GM21737 (cell line): ENCODE data around the gene NTM.

ENCODE experiments used
- ATAC-seq: cut with Tn5 transposase; IDR thresholded peaks from one replicate; pipeline ENCODE4 v1.9.1; 2021; ENCODE audit warnings: mild to moderate bottlenecking, moderate library complexity; ENCODE audit not compliant: unreplicated experiment

NTM gene

DNA sequence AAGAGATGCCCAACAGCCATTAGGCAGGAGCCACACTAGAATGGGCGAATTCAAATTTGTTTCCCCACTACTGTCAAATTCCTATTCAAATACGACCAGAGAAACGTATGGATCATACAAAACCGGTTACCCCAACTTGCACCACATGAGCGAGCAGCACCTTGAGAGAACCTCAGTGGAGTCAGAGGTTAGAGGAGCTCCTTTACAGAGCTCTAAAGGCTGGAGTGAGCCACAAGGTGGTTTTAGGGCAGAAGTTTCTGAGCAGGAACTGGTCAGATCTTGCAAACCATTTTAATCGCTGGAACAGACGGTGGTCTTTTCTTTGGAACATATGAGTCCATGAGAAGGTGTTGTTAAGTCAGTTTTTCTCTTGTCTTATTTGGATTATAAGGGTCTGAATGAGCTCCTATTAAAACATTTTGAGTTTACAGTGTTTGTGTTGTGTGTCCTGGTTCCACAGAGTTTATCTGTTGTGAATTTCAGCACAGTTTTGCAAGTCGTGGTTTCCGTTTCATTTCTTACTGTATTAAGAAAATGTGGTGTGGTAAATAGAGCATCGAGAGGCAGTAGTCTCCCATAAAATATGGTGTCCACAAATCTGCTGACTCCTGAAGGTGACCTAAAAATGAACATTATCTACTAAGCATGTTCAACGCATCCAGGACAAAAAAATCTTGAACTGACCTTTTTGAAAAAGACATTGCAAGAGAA, 471.7 kb downstream of the NTM start:
- no peak for ATAC-seq

DNA sequence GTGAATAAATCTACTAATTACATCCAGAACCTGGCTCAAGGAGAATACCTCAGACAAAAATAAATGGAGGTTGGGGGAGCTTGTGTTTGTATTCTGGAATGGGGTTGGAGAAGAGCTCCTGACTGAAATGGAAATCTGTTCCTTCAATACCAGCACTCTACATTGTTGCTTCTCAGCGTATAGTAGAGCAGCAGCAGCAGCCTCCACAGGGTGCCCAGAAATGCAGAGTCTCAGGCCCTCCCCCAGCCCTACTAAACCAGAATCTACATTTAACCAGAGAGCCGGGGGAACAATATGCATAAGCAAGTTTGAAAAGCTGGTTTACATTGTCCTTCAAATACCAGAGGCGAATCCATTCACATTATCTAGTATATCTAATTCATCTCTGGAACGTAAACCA, 474.8 kb downstream of the NTM start:
- ATAC-seq: no peak

DNA sequence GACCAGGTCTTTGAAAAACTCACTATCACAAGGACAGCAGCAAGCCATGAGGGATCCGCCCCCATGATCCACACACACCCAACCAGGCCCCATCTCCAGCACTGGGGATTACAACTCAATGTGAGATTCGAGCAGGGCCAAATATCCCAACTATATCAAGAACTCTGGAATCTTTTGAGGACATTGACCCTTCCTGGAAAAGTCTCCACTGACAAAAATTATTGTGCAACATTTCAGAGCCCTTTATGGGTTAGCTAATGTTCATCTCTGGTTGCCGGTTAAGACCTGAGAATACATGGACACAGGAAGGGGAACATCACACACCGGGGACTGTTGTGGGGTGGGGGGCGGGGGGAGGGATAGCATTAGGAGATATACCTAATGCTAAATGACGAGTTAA, 479.1 kb downstream of the NTM start:
- no peak for ATAC-seq

DNA sequence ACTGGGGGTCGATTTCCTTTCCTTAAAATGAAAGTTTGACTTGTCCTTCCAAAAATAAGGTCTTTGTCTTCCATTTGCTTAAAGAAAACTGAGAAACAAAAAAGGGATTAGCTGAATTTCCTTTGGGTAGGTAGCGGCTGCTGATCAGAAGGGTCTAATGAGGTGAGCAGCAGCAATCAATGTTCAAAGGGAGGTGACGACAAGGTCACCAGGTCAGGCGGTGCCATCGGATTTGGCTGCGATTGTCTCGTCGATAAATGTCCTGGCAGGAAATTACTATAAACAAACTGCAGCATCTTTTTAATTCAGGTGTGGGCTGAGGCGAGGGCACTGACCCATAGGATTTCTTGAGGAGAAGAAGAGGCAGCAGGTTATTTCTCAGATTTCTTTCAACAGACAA, 480.1 kb downstream of the NTM start:
- ATAC-seq: no peak

DNA sequence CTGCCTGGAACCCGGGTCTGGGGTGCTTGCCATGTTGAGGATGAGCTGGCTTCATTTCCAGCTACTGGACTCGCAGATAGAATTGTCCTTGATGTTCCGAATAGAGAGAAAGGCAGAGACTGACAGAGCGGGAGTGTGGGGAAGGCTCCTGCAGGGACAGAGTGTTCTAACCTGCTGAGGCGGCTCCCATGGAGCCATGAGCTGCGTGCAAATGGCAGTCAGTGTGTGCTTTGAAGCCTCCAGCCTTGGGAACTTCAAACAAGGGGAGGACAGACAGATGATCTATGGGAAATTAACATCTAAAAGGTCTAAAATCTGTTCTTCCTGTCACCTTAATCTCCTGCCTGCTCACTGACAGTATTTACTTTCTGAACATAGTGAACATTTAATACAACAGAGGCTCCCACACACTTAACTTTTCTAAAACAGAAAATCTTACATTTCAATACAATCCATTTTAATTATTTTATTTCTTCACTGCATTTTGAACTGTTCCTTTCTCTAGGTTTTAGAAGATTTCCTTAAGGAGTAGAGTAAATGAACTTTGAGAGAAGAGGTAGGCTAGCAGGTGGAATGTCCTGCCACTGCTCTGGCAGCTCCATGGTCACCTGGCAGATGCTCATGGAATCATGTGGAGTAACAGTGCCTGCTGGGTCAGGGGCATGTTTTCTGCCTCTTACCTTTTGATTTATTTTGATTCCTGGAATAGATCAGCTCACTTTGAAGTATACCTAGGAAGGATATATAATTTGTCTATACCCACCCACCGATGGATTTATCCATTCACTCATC, 481.7 kb downstream of the NTM start:
- no peak for ATAC-seq

DNA sequence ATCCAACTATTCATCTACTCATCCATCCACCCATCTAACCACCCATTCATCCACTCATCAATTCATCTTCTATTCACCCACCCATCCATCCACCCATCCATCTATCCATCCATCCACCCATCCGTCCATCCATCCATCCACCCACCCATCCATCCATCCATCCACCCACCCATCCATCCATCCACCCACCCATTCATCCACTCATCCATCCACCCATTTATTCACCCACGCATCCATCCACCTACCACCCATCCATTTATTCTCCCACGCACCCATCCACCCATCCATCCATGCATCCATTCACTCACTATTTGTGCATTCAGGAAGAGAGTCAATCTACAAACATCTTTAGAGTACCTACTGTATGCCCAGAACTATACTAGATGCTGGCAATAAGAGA, 482.3 kb downstream of the NTM start:
- no peak for ATAC-seq

DNA sequence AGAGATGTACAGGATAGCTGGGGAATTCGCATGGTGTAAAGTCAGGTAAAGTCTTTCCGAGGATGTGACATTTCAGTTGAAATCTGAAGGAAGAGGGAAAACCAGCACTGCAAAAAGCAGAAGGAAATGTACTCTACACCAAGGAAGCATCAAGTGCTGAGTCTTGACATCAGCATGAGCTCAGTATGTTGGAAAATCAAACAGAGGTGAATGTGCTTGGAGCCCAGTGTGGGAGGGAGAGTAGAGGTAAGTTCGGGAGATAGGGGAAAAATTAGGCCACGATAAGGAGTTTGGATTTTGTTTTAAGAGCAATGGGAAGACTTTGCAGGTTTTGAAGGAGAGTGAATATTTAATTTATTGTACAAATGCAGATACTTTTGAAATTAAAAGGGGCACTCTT, 484.0 kb downstream of the NTM start:
- no peak for ATAC-seq

DNA sequence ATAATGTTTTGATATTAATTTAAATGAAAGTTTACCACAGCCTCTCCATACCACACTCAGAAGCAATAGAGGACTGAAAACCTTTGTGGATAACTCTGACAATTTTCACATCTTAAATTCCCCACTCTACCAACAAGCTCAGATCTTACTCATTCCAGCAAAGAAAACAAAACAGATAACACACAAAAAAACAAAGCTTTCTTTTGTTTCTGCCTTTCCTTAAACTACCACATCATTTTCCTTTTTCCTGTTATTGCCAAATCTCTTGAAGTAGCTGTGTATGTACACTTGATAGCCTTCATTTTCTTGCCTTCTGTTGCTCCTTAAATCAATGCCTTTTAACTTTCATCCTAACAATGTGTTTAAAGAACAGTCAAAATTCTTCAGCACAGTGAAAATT, 484.9 kb downstream of the NTM start:
- ATAC-seq: no peak

DNA sequence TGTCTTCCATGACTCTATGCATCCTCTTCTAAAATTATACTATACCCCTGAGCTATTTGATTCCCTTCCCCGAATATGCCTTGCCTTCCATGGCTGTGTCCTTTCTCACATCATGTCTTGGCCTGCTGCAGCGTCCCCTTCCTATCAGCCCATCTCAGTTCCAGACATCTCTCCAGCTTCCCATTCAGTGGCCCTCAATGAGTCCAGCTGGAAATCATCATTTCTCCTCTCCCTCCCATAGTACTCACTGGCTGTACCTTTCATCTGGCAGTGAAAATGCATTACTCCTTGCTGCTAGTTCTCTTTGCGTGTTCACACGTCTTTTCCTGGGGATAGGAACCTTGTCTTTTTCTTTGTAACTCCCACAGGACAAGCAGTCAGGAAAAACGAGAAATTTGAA, 486.8 kb downstream of the NTM start:
- no peak for ATAC-seq

DNA sequence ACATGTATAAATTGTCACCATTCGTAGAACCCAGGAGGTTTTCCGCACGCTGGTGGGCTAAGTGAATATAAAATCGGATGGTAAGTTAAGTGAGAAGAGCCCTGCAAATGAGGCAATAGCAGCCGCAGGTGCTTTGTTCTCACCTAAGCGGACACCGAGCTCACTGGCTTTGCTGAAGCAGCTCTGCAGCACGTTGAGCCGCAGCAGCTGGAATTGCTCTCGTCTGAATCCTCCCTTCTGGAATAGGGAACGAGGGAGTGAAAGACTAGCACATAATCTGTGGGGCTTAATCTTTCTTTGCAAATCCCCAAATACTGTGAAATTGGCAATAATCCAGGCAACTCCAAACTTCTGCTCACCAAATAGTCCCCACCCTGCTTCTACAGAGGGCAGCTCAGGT, 488.1 kb downstream of the NTM start:
- ATAC-seq: no peak

DNA sequence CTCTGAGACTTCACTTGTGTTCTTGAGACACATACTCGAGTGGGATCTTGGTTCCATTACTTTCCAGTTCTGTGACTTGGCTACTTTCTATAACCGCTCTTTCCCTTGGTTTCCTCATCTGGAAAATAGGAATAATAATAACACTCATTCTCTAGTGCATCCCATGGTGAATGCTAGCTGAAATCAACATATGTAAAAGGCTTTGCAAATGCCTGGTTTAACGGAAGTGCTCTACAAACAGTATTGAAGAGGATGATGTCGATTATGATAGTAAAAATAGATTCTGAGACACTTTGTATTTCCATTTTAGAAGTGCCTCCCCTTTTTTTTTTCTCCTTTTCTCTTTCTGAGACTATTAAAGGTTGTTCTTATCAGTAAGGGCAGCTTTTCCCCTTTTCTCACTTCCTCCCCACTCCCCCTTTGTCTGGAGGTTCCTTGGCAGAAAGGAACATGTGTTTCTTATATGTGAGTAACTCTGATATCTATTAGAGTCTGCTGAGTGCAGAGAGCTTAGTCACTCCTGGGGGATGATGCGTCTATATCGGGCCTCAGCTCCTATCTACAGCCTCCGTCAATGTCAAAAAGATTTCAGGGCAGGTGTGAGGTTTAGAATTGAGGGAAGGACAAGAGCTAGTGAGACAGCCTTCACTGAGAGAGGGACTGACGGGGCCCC, 489.3 kb downstream of the NTM start:
- no peak for ATAC-seq

DNA sequence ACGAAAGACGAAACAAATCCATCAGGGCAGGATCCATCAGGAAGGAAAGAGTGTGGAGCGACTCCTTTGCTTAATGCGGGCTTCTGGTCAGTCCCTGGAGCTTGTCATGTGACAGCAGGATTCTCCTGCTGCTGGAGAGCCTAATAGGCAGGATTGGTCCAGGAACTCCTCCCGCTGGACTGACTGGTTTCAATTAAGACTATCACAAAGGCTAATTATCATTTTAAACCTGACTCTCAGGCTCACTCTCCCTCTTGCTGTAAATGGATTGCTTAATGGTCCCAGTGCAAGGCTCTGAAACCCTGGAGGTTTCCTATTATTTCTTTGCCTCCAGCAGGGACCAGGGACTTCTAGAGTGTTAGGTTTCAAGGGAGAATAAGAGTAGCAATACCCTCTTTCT, 493.8 kb downstream of the NTM start:
- ATAC-seq: no peak

DNA sequence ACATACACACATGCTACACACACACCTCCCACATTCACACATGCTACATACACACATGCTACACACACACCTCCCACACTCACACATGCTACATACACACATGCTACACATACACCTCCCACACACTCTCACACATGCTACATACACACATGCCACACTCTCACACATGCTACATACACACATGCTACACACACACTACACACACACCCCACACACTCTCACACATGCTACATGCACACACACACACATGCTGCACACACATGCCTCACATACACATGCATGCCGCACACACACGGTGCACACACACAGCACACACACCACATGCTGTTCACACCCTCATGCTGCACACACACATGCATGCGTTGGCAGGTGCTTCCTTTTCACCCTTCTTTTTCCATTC, 495.4 kb downstream of the NTM start:
- no peak for ATAC-seq

DNA sequence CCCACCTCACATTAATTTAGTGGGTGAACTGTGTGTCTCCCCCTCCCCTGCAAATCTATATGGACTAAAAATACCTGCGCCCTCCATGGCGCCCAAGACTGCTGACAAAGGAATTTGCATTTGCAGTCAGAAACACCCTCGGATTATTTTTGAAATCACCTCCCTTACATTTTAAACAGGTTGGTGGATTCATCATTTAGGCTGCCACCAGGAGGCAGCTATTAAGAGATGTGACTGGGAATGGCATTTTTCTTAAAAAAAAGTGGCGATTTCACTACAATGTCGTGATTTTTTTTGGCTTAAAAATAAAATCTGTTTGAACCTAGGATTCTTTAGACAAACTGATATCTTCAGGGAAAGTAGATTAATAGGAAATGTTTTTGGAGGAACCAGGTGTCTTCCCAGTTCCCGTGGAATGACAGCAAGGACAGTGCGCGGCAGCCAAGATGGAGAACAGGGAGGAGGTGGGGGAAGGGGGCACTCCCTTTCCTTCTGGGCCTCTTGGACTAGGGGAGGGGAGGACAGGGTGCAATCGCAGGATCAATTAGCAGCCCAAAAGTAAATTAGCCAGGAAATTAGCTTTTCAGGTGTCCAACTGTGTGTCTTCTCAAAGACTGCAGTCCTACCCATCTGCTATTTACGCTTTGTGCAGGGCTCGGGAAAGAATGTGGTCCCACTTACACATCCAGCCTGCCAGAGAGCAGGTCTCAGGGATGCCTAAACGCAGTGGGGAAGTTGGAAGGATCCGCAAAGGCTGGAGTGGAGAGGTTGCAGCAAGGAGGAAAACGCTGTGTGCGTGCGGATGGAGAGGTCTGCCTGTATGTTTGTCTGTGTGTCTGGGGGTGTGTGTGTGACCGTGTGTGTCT, 496.4 kb downstream of the NTM start:
- ATAC-seq: no peak

DNA sequence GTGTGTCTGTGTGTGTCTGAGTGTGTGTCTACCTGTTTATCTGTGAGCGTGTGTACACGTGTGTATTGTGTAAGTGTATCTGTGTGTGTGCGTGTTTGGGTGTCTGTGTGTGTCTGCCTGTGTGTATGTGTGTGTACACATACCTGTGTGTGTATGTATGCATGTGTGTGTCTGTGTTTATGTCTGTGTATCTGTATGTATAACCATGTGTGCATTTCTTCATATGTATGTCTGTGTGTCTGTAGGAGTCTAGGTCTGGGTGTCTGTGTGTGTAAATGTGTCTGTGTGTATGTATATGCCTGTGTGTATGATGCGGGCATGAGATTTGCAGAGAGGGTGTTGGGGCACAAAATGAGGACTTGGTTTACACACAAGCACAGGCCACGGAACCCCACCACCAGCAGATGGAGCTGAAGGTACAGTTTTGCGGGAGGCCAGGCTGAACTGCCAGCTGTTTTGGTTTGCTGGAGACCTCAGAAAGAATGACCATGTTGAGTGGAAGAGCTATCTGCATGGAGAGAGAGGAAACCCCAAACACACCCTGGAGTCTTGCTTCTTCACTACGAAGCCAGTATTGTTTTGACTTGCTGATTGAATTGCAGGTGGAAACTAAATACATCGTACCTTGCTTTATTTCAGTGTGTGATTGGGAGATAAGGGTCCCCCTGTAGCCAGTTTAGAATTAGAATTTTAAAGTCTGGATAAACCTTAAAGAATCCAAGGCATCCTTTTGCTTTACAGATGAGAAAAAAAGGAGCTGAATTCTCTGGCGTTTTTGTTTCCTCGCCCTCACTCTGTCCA, 497.2 kb downstream of the NTM start:
- ATAC-seq: no peak

DNA sequence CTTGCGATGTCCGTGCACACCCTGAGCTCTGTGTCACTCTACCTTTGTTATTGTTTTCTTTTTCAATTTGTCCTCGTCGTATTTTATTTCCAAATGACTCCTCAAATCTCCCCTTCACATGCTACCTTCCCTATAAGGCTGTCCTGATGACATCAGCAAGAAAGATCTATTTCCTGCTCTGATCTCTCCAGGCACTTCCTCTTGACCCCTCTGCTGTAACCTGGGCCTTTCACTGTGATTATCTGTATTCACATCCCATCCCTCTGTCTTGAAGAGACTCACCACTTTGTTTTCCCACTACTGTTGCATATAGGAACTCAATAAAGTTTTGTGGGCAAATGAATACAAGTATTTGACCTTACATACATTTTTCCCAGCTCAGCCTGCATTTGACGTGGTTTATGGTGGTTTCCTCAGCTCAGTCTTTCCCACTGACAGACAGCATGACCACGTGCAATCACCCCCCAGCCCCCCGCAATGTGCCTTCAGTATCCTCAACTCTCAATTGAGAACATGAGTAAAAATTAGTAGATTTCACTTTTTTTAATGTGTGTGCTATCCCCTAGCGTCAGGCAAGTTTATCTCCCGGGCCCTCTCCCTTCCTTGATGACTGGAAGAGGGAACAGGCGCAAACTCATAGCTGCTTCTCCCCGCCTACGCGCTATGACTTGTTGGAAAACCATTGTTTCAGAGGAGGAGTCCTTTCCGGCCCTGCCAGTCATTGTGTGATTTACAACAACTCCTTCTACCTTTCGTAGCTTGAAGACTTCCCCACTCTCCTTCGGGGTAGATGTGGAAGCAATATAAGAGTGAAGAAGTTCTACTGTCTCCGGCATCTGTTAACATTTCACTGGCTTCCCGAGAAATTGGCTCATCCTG, 498.5 kb downstream of the NTM start:
- no peak for ATAC-seq

DNA sequence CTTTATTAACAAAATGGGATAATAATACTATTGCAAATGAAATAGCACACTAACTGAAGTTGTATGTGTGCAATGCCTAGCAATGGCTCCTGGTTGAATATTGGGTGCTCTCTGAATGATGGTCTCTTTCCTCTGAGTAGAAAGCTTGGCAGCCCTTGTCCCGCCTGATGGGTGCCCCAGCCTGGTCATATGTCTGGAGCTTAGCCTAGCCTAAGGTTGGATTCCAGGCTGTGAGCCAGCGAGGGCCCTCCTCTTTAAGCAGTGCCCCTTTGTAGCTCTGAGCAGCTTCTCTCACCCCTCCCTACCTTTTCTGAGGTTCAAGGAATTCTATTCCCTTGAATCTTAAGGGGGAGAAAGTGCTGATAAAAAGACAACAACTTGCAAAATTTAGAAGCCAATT, 499.9 kb downstream of the NTM start:
- no peak for ATAC-seq

DNA sequence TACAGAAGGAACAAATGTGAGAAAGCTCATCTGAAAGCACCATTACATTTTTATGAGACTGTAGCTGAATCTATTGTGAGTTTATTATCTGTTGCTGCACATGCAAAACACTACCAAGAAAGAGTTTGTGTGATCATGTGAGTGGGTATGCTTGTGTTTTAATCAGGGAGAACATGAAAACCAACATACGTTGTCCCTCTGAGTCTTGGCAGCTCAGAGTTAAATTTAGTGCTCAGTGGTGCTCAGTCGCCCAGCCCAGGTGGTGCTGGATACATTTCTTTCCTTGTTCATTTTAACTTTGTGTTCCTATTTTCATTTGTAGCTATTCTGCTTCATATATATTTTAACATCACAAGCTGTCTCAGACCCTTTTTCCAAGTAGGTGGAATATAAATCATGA, 500.6 kb downstream of the NTM start:
- no peak for ATAC-seq

DNA sequence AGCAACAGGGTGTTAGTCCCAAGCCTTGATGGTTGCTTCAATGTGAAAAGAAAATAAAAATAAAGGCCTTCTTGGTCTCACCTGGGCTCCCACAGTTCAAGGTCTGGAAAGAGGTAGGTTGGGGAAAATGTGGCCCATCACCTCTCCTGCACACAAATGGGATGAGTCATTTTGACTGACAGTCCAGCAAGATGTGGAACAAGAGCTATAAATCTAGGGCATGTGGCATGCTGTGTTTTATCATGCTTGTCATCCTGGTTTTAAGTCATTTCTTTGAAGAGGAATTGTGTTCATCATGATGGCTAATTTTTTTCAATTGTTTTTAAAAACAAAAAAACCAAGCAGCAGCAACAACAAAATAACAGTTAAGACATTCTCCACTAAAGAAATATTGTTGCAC, 503.7 kb downstream of the NTM start:
- ATAC-seq: no peak
